22Rv1 (cell line): Measurements from ENCODE around the gene CFAP61.

Experiments used
- H3K27ac ChIP-seq: fragments of 450-650 bp; 2 replicates; pipeline ENCODE4 v1.5.1; 2017
- ZFX ChIP-seq: fragments of 450-650 bp; IDR thresholded peaks from 2 replicates; pipeline ENCODE4 v1.6.1; 2017; ENCODE audit warnings: antibody characterized with exemption, borderline replicate concordance
- TF ChIP-seq, protein P1 (sequence below): fragments of 450-650 bp; IDR thresholded peaks from 2 replicates; pipeline ENCODE4 v1.5.1; 2017; ENCODE audit warnings: mild to moderate bottlenecking

Gene CFAP61

GRCh38 chr20:20246996-20247633, 194.8 kb downstream of the CFAP61 start:
- no peak for TF ChIP-seq ZFX
- TF ChIP-seq, protein P1, sequence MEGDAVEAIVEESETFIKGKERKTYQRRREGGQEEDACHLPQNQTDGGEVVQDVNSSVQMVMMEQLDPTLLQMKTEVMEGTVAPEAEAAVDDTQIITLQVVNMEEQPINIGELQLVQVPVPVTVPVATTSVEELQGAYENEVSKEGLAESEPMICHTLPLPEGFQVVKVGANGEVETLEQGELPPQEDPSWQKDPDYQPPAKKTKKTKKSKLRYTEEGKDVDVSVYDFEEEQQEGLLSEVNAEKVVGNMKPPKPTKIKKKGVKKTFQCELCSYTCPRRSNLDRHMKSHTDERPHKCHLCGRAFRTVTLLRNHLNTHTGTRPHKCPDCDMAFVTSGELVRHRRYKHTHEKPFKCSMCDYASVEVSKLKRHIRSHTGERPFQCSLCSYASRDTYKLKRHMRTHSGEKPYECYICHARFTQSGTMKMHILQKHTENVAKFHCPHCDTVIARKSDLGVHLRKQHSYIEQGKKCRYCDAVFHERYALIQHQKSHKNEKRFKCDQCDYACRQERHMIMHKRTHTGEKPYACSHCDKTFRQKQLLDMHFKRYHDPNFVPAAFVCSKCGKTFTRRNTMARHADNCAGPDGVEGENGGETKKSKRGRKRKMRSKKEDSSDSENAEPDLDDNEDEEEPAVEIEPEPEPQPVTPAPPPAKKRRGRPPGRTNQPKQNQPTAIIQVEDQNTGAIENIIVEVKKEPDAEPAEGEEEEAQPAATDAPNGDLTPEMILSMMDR = no peak
- H3K27ac ChIP-seq = no peak overlapping the region

- no peak for TF ChIP-seq ZFX
- TF ChIP-seq, protein P1 = no peak
- H3K27ac ChIP-seq = no peak overlapping the region
These were observed 196.4 kb downstream of the CFAP61 start for GRCh38 chr20:20248620-20249200.

DNA sequence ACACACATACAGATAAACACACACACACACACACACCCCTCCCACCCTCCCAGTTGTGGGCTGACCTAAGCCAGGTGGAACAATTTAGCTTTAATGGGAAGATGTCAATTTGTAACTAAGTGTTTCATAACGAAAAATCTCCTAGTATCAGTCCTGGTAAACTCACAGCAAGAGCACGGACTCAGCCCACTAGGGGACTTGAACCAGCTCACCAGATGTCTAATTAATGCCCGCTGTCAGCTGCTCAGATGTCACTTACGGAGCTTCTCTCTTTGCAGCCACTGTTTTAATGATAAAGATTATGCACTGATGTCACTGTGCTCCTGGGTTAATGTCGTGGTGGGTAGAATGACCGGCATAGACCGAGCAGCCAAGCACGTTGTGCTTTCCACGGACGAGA, 199.0 kb downstream of the CFAP61 start:
- TF ChIP-seq ZFX = no peak
- TF ChIP-seq, protein P1 = no peak
- no peak overlapping the region for H3K27ac ChIP-seq

DNA sequence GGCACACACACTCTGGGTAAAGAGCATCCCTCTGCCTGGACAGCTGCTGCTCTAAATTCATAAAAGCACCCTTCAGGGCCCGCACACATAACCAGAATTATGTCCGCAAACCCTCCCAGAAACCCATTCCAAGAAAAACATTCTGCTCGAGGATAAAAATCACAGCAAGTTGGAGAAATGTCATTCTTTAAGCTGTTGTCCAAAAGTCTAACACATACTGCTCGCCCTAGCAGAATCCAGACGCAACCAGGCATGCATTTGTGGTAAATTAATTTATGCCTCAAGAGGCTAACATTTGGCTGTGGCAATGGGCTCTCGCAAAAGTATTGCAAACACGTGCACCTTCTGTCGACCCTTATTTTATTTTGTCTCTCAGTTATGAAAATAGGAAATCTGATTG, 199.5 kb downstream of the CFAP61 start:
- no peak for TF ChIP-seq ZFX
- TF ChIP-seq, protein P1 = no peak
- no peak overlapping the region for H3K27ac ChIP-seq

DNA sequence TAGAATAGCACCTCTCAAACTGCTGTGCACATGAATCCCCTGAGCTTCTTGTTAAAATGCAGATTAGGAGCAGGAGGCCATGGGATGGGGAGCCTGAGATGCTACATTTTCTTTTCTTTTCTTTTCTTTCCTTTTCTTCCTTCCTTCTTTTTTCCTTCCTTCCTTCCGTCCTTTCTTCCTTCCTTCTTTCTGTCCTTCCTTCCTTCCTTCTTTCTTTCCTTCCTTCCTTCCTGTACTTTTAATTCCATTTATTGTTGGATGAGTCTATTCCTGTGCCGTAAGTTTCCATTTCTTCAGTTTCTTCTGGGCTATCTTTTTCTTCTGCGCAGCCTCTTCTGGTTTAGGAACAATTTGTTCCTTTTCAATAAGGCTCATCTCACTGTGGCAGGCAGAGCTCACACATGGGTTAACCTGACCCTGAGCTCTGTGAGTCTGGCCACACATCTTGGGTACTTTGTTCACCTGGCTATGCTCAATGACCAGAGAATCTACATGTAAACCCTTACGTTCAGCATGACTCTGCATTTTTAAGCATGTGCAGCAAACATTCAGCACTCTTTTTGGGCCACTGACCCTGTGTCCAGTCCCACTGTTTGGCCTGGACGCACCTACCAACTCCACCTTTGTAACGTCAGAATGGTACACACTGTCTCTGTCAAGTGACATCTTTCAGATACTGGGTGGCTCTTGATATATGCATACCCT, 200.9 kb downstream of the CFAP61 start:
- no peak for TF ChIP-seq ZFX
- TF ChIP-seq, protein P1 = no peak
- no peak overlapping the region for H3K27ac ChIP-seq

GRCh38 chr20:20253744-20254330, 201.5 kb downstream of the CFAP61 start:
- TF ChIP-seq ZFX = no peak
- TF ChIP-seq, protein P1 = no peak
- no peak overlapping the region for H3K27ac ChIP-seq
